HFFc6 (cell line): ENCODE measurements around the gene TEX12. TPM values are rescaled to one million over a fixed set of nuclear protein-coding genes. Genes with fewer than 3 reads are reported as not detected.

Experiments used
- DNase-seq: peaks from one replicate; pipeline ENCODE4 v3.0.0-alpha.2; 2018
- H3K27ac Mint-ChIP-seq: 2 replicates; pipeline ENCODE4 v1.8.0; 2020; ENCODE audit warnings: mild to moderate bottlenecking, mixed read lengths
- H3K27me3 Mint-ChIP-seq: 2 replicates; pipeline ENCODE4 v1.8.0; 2021; ENCODE audit warnings: mild to moderate bottlenecking, moderate library complexity, mixed read lengths; ENCODE audit not compliant: insufficient read depth
- H3K36me3 Mint-ChIP-seq: 2 replicates; pipeline ENCODE4 v1.8.0; 2021; ENCODE audit warnings: low read depth, mixed read lengths
- H3K4me1 Mint-ChIP-seq: 2 replicates; pipeline ENCODE4 v1.8.0; 2020; ENCODE audit warnings: low read depth, mixed read lengths
- H3K4me3 Mint-ChIP-seq: 2 replicates; pipeline ENCODE4 v1.8.0; 2020; ENCODE audit warnings: mild to moderate bottlenecking, moderate library complexity, mixed read lengths
- H3K9me3 Mint-ChIP-seq: 2 replicates; pipeline ENCODE4 v1.8.0; 2020; ENCODE audit warnings: mild to moderate bottlenecking, mixed read lengths
- CTCF ChIP-seq: fragments of 200-600 bp; sonication (generic); IDR thresholded peaks from 2 replicates; pipeline ENCODE4 v1.5.0; 2021; ENCODE audit warnings: antibody characterized with exemption, mild to moderate bottlenecking
- long read RNA-seq: library from polyadenylated mRNA; unstranded; transcript quantifications from one replicate; pipeline ENCODE4 v2.0.0, GENCODE V29; 2019
- total RNA-seq, 6 experiments: library from RNA; stranded (reverse); fragmentation: NEBNext Ultra II Directional; extraction: Animal tissue kit (Norgen Biotek cat#: 25700); gene quantifications; 2 replicates in 1 of 6; 3 replicates in 5 of 6; pipeline ENCODE4 v1.2.3, GENCODE V29; 2021

TEX12 gene, protein sequence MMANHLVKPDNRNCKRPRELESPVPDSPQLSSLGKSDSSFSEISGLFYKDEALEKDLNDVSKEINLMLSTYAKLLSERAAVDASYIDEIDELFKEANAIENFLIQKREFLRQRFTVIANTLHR
- total RNA-seq, result not detected
- long read RNA-seq, result 0 reads

DNA sequence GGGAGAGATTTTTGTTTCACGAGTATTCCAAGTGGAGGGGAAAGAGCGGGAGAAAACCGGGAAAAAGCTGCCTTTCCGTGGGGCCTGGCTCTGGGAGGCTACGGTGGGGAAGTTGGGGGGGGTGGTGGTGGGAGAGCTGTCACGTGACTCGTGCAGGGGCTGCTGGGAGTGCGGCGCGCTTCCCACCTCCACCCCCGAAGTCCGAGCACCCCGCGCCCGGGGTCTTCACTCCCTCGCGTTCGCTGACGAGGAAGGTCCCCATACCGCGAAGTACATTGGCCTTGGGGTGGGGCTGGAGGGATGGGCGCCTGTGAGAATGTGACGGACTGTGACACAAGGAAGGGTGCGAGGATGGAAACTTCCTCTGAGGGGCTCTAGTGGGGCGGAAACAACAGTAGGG lies at the start of gene TEX12:
TEX12 (plus strand) TSS at position 228 of the 400 bp plus-strand sequence. CDS start 1,897 bp downstream, outside the sequence.
- Mint-ChIP-seq H3K36me3 (peaks cover 15% of the 10 kb centered on the region), H3K4me3 (no peak within 1 kb of the TSS), H3K27me3 (peaks cover 4% of the 10 kb centered on the region; the same call in 1 of the 2 replicates), H3K9me3 (no peaks in the 10 kb centered on the region), H3K27ac (no peak within 1 kb of the TSS), H3K4me1 (peaks cover 37% of the 10 kb centered on the region)
- no peak for DNase-seq
- TF ChIP-seq CTCF, result no peak

DNA sequence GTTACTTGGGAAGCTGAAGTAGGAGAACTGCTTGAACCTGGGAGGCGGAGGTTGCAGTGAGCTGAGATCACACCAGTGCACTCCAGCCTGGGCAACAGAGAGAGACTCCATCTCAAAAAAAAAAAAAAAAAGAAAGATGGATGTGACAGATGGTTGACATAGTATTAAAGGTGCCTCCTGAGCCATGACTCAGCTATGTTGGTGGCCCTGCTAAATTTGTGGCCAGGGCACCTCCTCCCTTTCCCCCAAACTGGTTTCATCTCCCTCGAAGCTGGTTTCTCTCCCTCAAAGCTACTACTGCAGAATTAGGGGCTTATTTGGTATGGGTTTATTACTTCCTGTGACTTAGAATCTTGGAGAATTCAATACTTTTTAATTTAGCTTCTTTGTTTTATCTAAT lies 49.0 kb upstream of the TEX12 start:
- DNase-seq, result no peak
- Mint-ChIP-seq H3K9me3 (no peaks in the 10 kb centered on the region), H3K36me3 (peaks cover 13% of the 10 kb centered on the region), H3K27ac (no peak overlapping the region), H3K27me3 (no peaks in the 10 kb centered on the region; the same call in 1 of the 2 replicates), H3K4me1 (peaks cover 64% of the 10 kb centered on the region), H3K4me3 (no peak overlapping the region)
- TF ChIP-seq CTCF, result no peak

DNA sequence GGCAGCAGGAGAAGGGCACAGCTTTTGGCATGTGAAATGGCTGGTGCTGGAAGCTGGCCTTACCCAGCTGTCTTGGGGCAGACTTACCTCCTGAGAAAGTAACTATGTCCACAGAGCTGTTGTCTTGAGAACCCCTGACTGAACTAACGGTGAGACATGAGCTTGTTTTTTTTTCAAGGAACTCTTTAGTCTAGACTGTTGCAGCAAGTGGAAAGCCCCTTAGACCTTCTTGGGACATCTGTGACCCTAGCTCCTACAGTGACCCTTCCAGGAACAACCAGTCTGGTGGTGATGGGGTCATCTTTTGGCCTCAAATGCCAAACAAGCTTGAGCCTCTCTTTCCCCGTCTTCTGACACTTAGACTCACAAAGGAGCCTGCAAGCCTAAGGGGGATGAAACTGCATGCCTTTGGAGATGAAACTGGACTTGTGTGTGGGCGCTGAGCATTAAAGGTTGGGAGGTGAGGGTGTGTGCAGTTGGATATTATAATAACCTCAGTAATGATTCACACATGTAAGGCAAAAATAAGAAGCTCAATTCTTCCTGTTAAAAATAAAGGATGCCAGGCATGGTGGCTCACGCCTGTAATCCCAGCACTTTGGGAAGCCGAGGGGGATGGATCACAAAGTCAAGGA lies 45.1 kb upstream of the TEX12 start:
- peak overlapping the region; percentile 38 for H3K27ac Mint-ChIP-seq
- no peaks in the 10 kb centered on the region for H3K27me3 Mint-ChIP-seq
- peaks cover 57% of the 10 kb centered on the region for H3K4me1 Mint-ChIP-seq
- no peaks in the 10 kb centered on the region for H3K9me3 Mint-ChIP-seq
- H3K36me3 Mint-ChIP-seq, result peaks cover 13% of the 10 kb centered on the region
- DNase-seq, result no peak
- no peak overlapping the region for H3K4me3 Mint-ChIP-seq
- TF ChIP-seq CTCF, result no peak

DNA sequence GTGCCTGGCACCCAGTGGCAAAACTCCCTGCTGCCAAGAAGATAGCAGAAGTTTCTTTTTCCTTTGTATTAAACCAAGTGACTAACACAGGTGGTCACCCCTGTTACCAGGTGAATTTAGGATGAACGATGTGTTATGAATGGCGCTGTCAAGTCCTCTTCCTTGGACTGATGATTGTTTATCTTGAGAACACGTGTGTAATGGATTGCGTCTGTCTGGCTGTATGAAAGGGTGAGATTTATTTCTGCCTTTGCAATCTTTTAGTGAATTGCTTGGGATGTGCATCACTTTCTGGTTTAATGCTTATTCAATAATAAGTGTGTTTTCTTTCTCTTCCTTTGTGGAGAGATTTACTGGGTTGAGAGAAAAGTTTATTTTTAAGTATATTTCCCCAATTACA lies 44.0 kb upstream of the TEX12 start:
- no peak for DNase-seq
- H3K4me3 Mint-ChIP-seq, result no peak overlapping the region
- H3K9me3 Mint-ChIP-seq, result no peaks in the 10 kb centered on the region
- no peak overlapping the region for H3K27ac Mint-ChIP-seq
- no peaks in the 10 kb centered on the region for H3K27me3 Mint-ChIP-seq
- no peak for TF ChIP-seq CTCF
- H3K36me3 Mint-ChIP-seq, result peaks cover 14% of the 10 kb centered on the region
- H3K4me1 Mint-ChIP-seq, result peaks cover 63% of the 10 kb centered on the region

- H3K36me3 Mint-ChIP-seq, result peaks cover 10% of the 10 kb centered on the region
- H3K9me3 Mint-ChIP-seq, result no peaks in the 10 kb centered on the region
- no peak for TF ChIP-seq CTCF
- H3K27me3 Mint-ChIP-seq, result no peaks in the 10 kb centered on the region; the same call in 1 of the 2 replicates
- no peak overlapping the region for H3K4me3 Mint-ChIP-seq
- peaks cover 49% of the 10 kb centered on the region for H3K4me1 Mint-ChIP-seq
- no peak for DNase-seq
- H3K27ac Mint-ChIP-seq, result no peak overlapping the region; the same call in 1 of the 2 replicates
Measured at GRCh38 chr11:112127056-112127455, 40.1 kb upstream of the TEX12 start.
